Activated T-cell treated with anti-CD3 and anti-CD28 coated beads, Interleukin-2, amount 50 U/mL, for 4 hours (primary cell): ENCODE data around the gene MOV10. TPM values are rescaled to one million over a fixed set of nuclear protein-coding genes. Genes with fewer than 3 reads are reported as not detected.
A peak's percentile ranks its signal among the peaks of the same experiment; 100 is the strongest.

Experiments used
- ATAC-seq, 2 donors: fragments of 200-7000 bp; cut with Tn5 transposase; one replicate each; pipeline ENCODE4 v1.10.0; 2021
- DNase-seq: peaks from one replicate; pipeline ENCODE4 v3.0.0-alpha.2; 2020
- H3K27me3 Mint-ChIP-seq: one replicate; pipeline ENCODE4 v1.8.0; 2021; ENCODE audit warnings: low read depth, mixed read lengths
- H3K36me3 Mint-ChIP-seq: one replicate; pipeline ENCODE4 v1.8.0; 2022; ENCODE audit warnings: mixed read lengths; ENCODE audit not compliant: insufficient read depth
- H3K4me1 Mint-ChIP-seq: one replicate; pipeline ENCODE4 v1.8.0; 2021; ENCODE audit warnings: low read depth, mixed read lengths
- H3K4me3 Mint-ChIP-seq: one replicate; pipeline ENCODE4 v1.8.0; 2021; ENCODE audit warnings: mild to moderate bottlenecking, moderate library complexity, mixed read lengths
- H3K9me3 Mint-ChIP-seq: one replicate; pipeline ENCODE4 v1.8.0; 2021; ENCODE audit warnings: mixed read lengths
- total RNA-seq, 3 donors: library from RNA; stranded (reverse); gene quantifications; one replicate each; pipeline ENCODE4 v1.2.1, GENCODE V29; 2021

Gene MOV10
- total RNA-seq, 3 donors from 2014 or later = 18.6 to 24.6 (median 20.8) TPM

- Mint-ChIP-seq H3K27me3 (no peaks in the 10 kb centered on the region), H3K36me3 (peaks cover 22% of the 10 kb centered on the region), H3K4me1 (peaks cover 45% of the 10 kb centered on the region), H3K9me3 (no peaks in the 10 kb centered on the region), H3K4me3 (no peak overlapping the region)
- DNase-seq (no peak), ATAC-seq (no peak)
These were observed 31.4 kb upstream of the MOV10 start for GRCh38 chr1:112643080-112643479.

GRCh38 chr1:112646225-112646624 lies 28.2 kb upstream of the MOV10 start:
- ATAC-seq (no peak), DNase-seq (no peak)
- H3K27me3 Mint-ChIP-seq = no peaks in the 10 kb centered on the region
- H3K9me3 Mint-ChIP-seq = no peaks in the 10 kb centered on the region
- H3K4me1 Mint-ChIP-seq = peaks cover 43% of the 10 kb centered on the region
- no peak overlapping the region for H3K4me3 Mint-ChIP-seq
- H3K36me3 Mint-ChIP-seq = peaks cover 45% of the 10 kb centered on the region

- no peaks in the 10 kb centered on the region for H3K9me3 Mint-ChIP-seq
- H3K36me3 Mint-ChIP-seq = peaks cover 50% of the 10 kb centered on the region
- H3K4me1 Mint-ChIP-seq = peaks cover 20% of the 10 kb centered on the region
- no peaks in the 10 kb centered on the region for H3K27me3 Mint-ChIP-seq
- no peak for DNase-seq
- no peak for ATAC-seq
- no peak overlapping the region for H3K4me3 Mint-ChIP-seq
These were observed 23.3 kb upstream of the MOV10 start for GRCh38 chr1:112651205-112651604.

- H3K4me3 Mint-ChIP-seq = no peak overlapping the region
These were observed 8.6 kb upstream of the MOV10 start for GRCh38 chr1:112665857-112666256.

GRCh38 chr1:112666946-112667345 lies 7.5 kb upstream of the MOV10 start:
- H3K9me3 Mint-ChIP-seq = no peaks in the 10 kb centered on the region
- no peaks in the 10 kb centered on the region for H3K27me3 Mint-ChIP-seq
- H3K4me1 Mint-ChIP-seq = peaks cover 29% of the 10 kb centered on the region
- peak; percentile 58 to 70 for ATAC-seq
- no peak overlapping the region for H3K4me3 Mint-ChIP-seq
- DNase-seq = no peak
- peaks cover 61% of the 10 kb centered on the region for H3K36me3 Mint-ChIP-seq

More at GRCh38 chr1:112665857-112666256, 8.6 kb upstream of the MOV10 start:
- H3K4me1 Mint-ChIP-seq = peaks cover 25% of the 10 kb centered on the region
- no peak for DNase-seq
- no peak for ATAC-seq
- no peaks in the 10 kb centered on the region for H3K27me3 Mint-ChIP-seq
- peaks cover 62% of the 10 kb centered on the region for H3K36me3 Mint-ChIP-seq
- no peaks in the 10 kb centered on the region for H3K9me3 Mint-ChIP-seq

- Mint-ChIP-seq H3K36me3 (peaks cover 49% of the 10 kb centered on the region), H3K9me3 (no peaks in the 10 kb centered on the region), H3K4me1 (peaks cover 55% of the 10 kb centered on the region), H3K4me3 (no peak overlapping the region), H3K27me3 (no peaks in the 10 kb centered on the region)
- ATAC-seq (no peak), DNase-seq (no peak)
These were observed 2.5 kb upstream of the MOV10 start for GRCh38 chr1:112672009-112672408.

GRCh38 chr1:112672842-112673241 lies 1.6 kb upstream of the MOV10 start:
- Mint-ChIP-seq H3K36me3 (peaks cover 41% of the 10 kb centered on the region), H3K4me3 (peak overlapping the region; percentile 60), H3K27me3 (no peaks in the 10 kb centered on the region), H3K9me3 (no peaks in the 10 kb centered on the region), H3K4me1 (peaks cover 57% of the 10 kb centered on the region)
- ATAC-seq = no peak
- DNase-seq = no peak

- Mint-ChIP-seq H3K4me1 (peaks cover 54% of the 10 kb centered on the region), H3K27me3 (no peaks in the 10 kb centered on the region), H3K36me3 (peaks cover 37% of the 10 kb centered on the region), H3K9me3 (no peaks in the 10 kb centered on the region), H3K4me3 (peak overlapping the region; percentile 95)
- ATAC-seq (peak in 1 of 2 donors; percentile 3), DNase-seq (no peak)
These were observed 643 bp upstream of the MOV10 start for GRCh38 chr1:112673592-112674439.

- ATAC-seq (peak; percentile 66 to 70), DNase-seq (peak; percentile 36)
- H3K4me1 Mint-ChIP-seq = peaks cover 51% of the 10 kb centered on the region
- H3K36me3 Mint-ChIP-seq = peaks cover 28% of the 10 kb centered on the region
- H3K27me3 Mint-ChIP-seq = no peaks in the 10 kb centered on the region
- H3K4me3 Mint-ChIP-seq = peak overlapping the region; percentile 95
- no peaks in the 10 kb centered on the region for H3K9me3 Mint-ChIP-seq
These were observed 698 bp downstream of the MOV10 start for GRCh38 chr1:112674986-112675727.

- ATAC-seq = no peak
- H3K9me3 Mint-ChIP-seq = no peaks in the 10 kb centered on the region
- H3K36me3 Mint-ChIP-seq = peaks cover 21% of the 10 kb centered on the region
- no peaks in the 10 kb centered on the region for H3K27me3 Mint-ChIP-seq
- peak overlapping the region; percentile 80 for H3K4me3 Mint-ChIP-seq
- no peak for DNase-seq
- peaks cover 51% of the 10 kb centered on the region for H3K4me1 Mint-ChIP-seq
These were observed 1.4 kb downstream of the MOV10 start for GRCh38 chr1:112675728-112676381.

GRCh38 chr1:112676543-112676942 lies 2.1 kb downstream of the MOV10 start:
- Mint-ChIP-seq H3K4me3 (peak overlapping the region; percentile 80), H3K27me3 (no peaks in the 10 kb centered on the region), H3K9me3 (no peaks in the 10 kb centered on the region), H3K36me3 (peaks cover 19% of the 10 kb centered on the region), H3K4me1 (peaks cover 50% of the 10 kb centered on the region)
- DNase-seq (no peak), ATAC-seq (no peak)

GRCh38 chr1:112677501-112677900 lies 3.0 kb downstream of the MOV10 start:
- Mint-ChIP-seq H3K4me1 (peaks cover 47% of the 10 kb centered on the region), H3K27me3 (no peaks in the 10 kb centered on the region), H3K9me3 (no peaks in the 10 kb centered on the region), H3K36me3 (peaks cover 10% of the 10 kb centered on the region), H3K4me3 (no peak overlapping the region)
- DNase-seq (no peak), ATAC-seq (no peak)

GRCh38 chr1:112678605-112679004 lies 4.1 kb downstream of the MOV10 start:
- no peak overlapping the region for H3K4me3 Mint-ChIP-seq
- no peaks in the 10 kb centered on the region for H3K27me3 Mint-ChIP-seq
- peaks cover 42% of the 10 kb centered on the region for H3K4me1 Mint-ChIP-seq
- peaks cover 7% of the 10 kb centered on the region for H3K36me3 Mint-ChIP-seq
- DNase-seq (no peak), ATAC-seq (no peak)
- H3K9me3 Mint-ChIP-seq = no peaks in the 10 kb centered on the region

- Mint-ChIP-seq H3K36me3 (peaks cover 21% of the 10 kb centered on the region), H3K4me1 (peaks cover 6% of the 10 kb centered on the region), H3K27me3 (no peaks in the 10 kb centered on the region), H3K4me3 (no peak overlapping the region), H3K9me3 (no peaks in the 10 kb centered on the region)
- no peak for ATAC-seq
- no peak for DNase-seq
These were observed 11.5 kb downstream of the MOV10 start for GRCh38 chr1:112685913-112686312.
